ENCODE measurements around the gene BNIP2. TPM values are rescaled to one million over a fixed set of nuclear protein-coding genes. Genes with fewer than 3 reads are reported as not detected.

Gene BNIP2
- total and polyA plus RNA-seq, 2 of the 13 experiments (the other 11 are each of a cell fraction or from before 2014, with no cell fraction given), result 17.4 to 57.6 TPM

GRCh38 chr15:59702351-59702750 is 13.2 kb upstream of the BNIP2 start:
- no TSS peak for BruUV-seq (replicated peaks)

More at GRCh38 chr15:59702351-59702750, 13.2 kb upstream of the BNIP2 start:
- Histone ChIP-seq H3K4me1 (ENCODE audit: insufficient read depth, low read length) (0 out of 2 replicates have a peak, but pooled peaks cover 8% of the 10 kb centered on the region), H3K79me2 (ENCODE audit: insufficient read depth, low read length) (no peaks in the 10 kb centered on the region), H2AFZ (ENCODE audit: low read length) (no peak overlapping the region), H3K27ac (ENCODE audit: extremely low read length, insufficient read depth, low read length) (no peak overlapping the region), H4K20me1 (ENCODE audit: insufficient read depth, low read length) (no peaks in the 10 kb centered on the region), H3K36me3 (replicated peaks in 1 of 2; ENCODE audit: control insufficient read depth in 1 of 2, insufficient read depth in 2 of 2, low read length in 2 of 2) (no peaks in the 10 kb centered on the region), H3K9ac (ENCODE audit: insufficient read depth, low read depth, low read length) (no peak overlapping the region), H3K4me3 (replicated peaks in 1 of 3; ENCODE audit: insufficient read depth in 1 of 3, low read depth in 2 of 3, low read length in 3 of 3) (no peak overlapping the region), H3K27me3 (ENCODE audit: control insufficient read depth in 1 of 2, insufficient read depth in 2 of 2, low read length in 2 of 2) (0 out of 5 replicates have a peak, but pooled peaks cover 0 to 7% of the 10 kb centered on the region in 2 experiments), H3K4me2 (ENCODE audit: low read depth, low read length) (no peak overlapping the region), H3K9me3 (ENCODE audit: low read length) (no peaks in the 10 kb centered on the region; the same call in 1 of the 2 replicates)
- FAIRE-seq (no peak), DNase-seq (ENCODE audit: low spot score) (no peak), ATAC-seq (no peak)
- ChIA-PET POLR2A (no interaction called here), CTCF (ENCODE audit: low intra/inter-chr PET ratio, low total read pairs) (no interaction called here)
- in situ Hi-C loops (cut with HindIII; ENCODE audit: extremely low pct_ligation_motif_present, low pct_unique_long_range_greater_than_20kb), result no loop called here
- TF ChIP-seq PHF8 (CRISPR knock-in tag; IDR thresholded peaks at IDR 0.05), result no peak
- no peak for TF ChIP-seq ZBED4 (CRISPR knock-in tag; IDR thresholded peaks at IDR 0.05; ENCODE audit: borderline replicate concordance)
- no peak for TF ChIP-seq ZBTB7B (CRISPR knock-in tag; IDR thresholded peaks at IDR 0.05)
- no peak for TF ChIP-seq HNF1A (IDR thresholded peaks at IDR 0.05; ENCODE audit: low read depth)
- TF ChIP-seq HNF1A (CRISPR knock-in tag; IDR thresholded peaks at IDR 0.05; ENCODE audit: borderline replicate concordance), result no peak
- TF ChIP-seq ZBTB21 (CRISPR knock-in tag; IDR thresholded peaks at IDR 0.05), result no peak
- TF ChIP-seq ZXDC (CRISPR knock-in tag; IDR thresholded peaks at IDR 0.05), result no peak
- TF ChIP-seq ZNF746 (CRISPR knock-in tag; IDR thresholded peaks at IDR 0.05), result no peak
- TF ChIP-seq ISL2 (CRISPR knock-in tag; IDR thresholded peaks at IDR 0.05), result no peak
- no peak for TF ChIP-seq LCORL (IDR thresholded peaks at IDR 0.05)
- no peak for TF ChIP-seq LCORL (CRISPR knock-in tag; IDR thresholded peaks at IDR 0.05)
- intact Hi-C loops (cut with micrococcal nuclease; ENCODE audit: unreplicated experiment), result no loop called here
